Fibroblast of lung (primary cell): ENCODE measurements around the gene GRM8. TPM values are rescaled to one million over a fixed set of nuclear protein-coding genes. Genes with fewer than 3 reads are reported as not detected.

Experiments used
- DNase-seq, 2 donors: peaks; one replicate each; pipeline versions ENCODE4 v3.0.0 to v3.0.0-alpha.2; 2010; ENCODE audit warnings: low read depth in 2 of 2
- H2AFZ ChIP-seq: 2 replicates; pipeline ENCODE4 v1.5.1; 2012; ENCODE audit warnings: low read length, control low read depth, inconsistent platforms
- H3K27ac ChIP-seq: 2 replicates; pipeline ENCODE4 v1.5.1; 2011; ENCODE audit warnings: low read length, control low read depth; ENCODE audit not compliant: insufficient read depth
- H3K27me3 ChIP-seq: 2 replicates; pipeline ENCODE4 v1.5.1; 2011; ENCODE audit warnings: mild to moderate bottlenecking, low read length; ENCODE audit not compliant: control insufficient read depth, insufficient read depth
- H3K36me3 ChIP-seq: 2 replicates; pipeline ENCODE4 v1.5.1; 2011; ENCODE audit warnings: low read length; ENCODE audit not compliant: control insufficient read depth, insufficient read depth
- H3K4me1 ChIP-seq: 2 replicates; pipeline ENCODE4 v1.5.1; 2011; ENCODE audit warnings: low read length; ENCODE audit not compliant: control insufficient read depth, insufficient read depth; ENCODE audit errors: extremely low read depth
- H3K4me2 ChIP-seq: 2 replicates; pipeline ENCODE4 v1.5.1; 2011; ENCODE audit warnings: low read length, control low read depth; ENCODE audit not compliant: insufficient read depth; ENCODE audit errors: extremely low read depth
- H3K4me3 ChIP-seq, 4 experiments: fragments of 200-600 bp in 1 of 4; sonication (generic) in 1 of 4; replicated peaks in 1 of 4; 2 replicates each; pipeline ENCODE4 v1.5.1; 2011 to 2016; ENCODE audit warnings: low read length in 4 of 4, low read depth in 3 of 4, mild to moderate bottlenecking in 3 of 4, control low read depth in 2 of 4, inconsistent platforms in 1 of 4, mixed read lengths in 1 of 4; ENCODE audit not compliant: insufficient read depth in 1 of 4; ENCODE audit errors: control extremely low read depth in 1 of 4
- H3K79me2 ChIP-seq: 2 replicates; pipeline ENCODE4 v1.5.1; 2012; ENCODE audit warnings: mild to moderate bottlenecking, low read length, inconsistent platforms; ENCODE audit not compliant: control insufficient read depth, insufficient read depth
- H3K9ac ChIP-seq: 2 replicates; pipeline ENCODE4 v1.5.1; 2011; ENCODE audit warnings: mild to moderate bottlenecking, low read length, control low read depth; ENCODE audit not compliant: insufficient read depth
- H3K9me3 ChIP-seq: 2 replicates; pipeline ENCODE4 v1.5.1; 2012; ENCODE audit warnings: low read depth, low read length; ENCODE audit not compliant: control insufficient read depth, insufficient read depth
- H4K20me1 ChIP-seq: 2 replicates; pipeline ENCODE4 v1.5.1; 2011; ENCODE audit warnings: low read length; ENCODE audit not compliant: control insufficient read depth, insufficient read depth; ENCODE audit errors: extremely low read depth
- CTCF ChIP-seq, 2 donors: IDR thresholded peaks in 1 of 2; conservative IDR thresholded peaks in 1 of 2; 1 replicate in 1 of 2; 2 replicates in 1 of 2; pipeline ENCODE4 v1.5.1; 2011 to 2012; ENCODE audit warnings: low read length in 2 of 2, control low read depth in 1 of 2, inconsistent platforms in 1 of 2, low read depth in 1 of 2, mild to moderate bottlenecking in 1 of 2
- EZH2 ChIP-seq: IDR thresholded peaks from 2 replicates; pipeline ENCODE4 v1.5.1; 2012; ENCODE audit warnings: low read length, control low read depth, mild to moderate bottlenecking; ENCODE audit errors: missing control alignments
- polyA plus RNA-seq, 2 donors: library from polyadenylated mRNA; depleted of rRNA in 1 of 2; stranded (reverse) in 1 of 2; unstranded in 1 of 2; fragments of >200 nt; gene quantifications; 2 replicates each; pipeline ENCODE4 v1.2.1, GENCODE V29; 2011 to 2012; ENCODE audit warnings: missing spikeins in 1 of 2
- total RNA-seq: library from RNA; depleted of rRNA; stranded (reverse); fragments of >200 nt; gene quantifications from 2 replicates; pipeline ENCODE4 v1.2.1, GENCODE V29; 2014

GRM8 gene
- total and polyA plus RNA-seq, 2 donors (not counting 1 experiment from before 2014, with no cell fraction given): not detected

- Histone ChIP-seq H4K20me1 (no peaks in the 10 kb centered on the region), H3K36me3 (no peaks in the 10 kb centered on the region), H3K4me2 (no peak overlapping the region), H3K9me3 (no peaks in the 10 kb centered on the region), H3K79me2 (no peaks in the 10 kb centered on the region), H3K4me1 (no peaks in the 10 kb centered on the region), H3K27me3 (no peaks in the 10 kb centered on the region), H3K27ac (no peak overlapping the region), H3K4me3 (no peak overlapping the region), H3K9ac (no peak overlapping the region), H2AFZ (no peak overlapping the region)
- no peak for DNase-seq
- no peak for TF ChIP-seq CTCF (conservative IDR thresholded peaks at IDR 0.05 in 1 of 2, IDR thresholded peaks at IDR 0.05 in 1 of 2; ENCODE audit: low read depth in 1 of 2, low read length in 2 of 2)
- no peak for TF ChIP-seq EZH2
Observed at GRCh38 chr7:126972571-126972970, 280.2 kb downstream of the GRM8 start.

GRCh38 chr7:126959649-126960048 lies 293.1 kb downstream of the GRM8 start:
- Histone ChIP-seq H3K4me2 (no peak overlapping the region), H3K36me3 (no peaks in the 10 kb centered on the region), H3K9me3 (no peaks in the 10 kb centered on the region), H3K4me1 (no peaks in the 10 kb centered on the region), H2AFZ (no peak overlapping the region), H3K27ac (no peak overlapping the region), H3K27me3 (no peaks in the 10 kb centered on the region), H3K79me2 (no peaks in the 10 kb centered on the region), H3K9ac (no peak overlapping the region), H3K4me3 (no peak overlapping the region), H4K20me1 (no peaks in the 10 kb centered on the region)
- TF ChIP-seq EZH2 (no peak), CTCF (conservative IDR thresholded peaks at IDR 0.05 in 1 of 2, IDR thresholded peaks at IDR 0.05 in 1 of 2; ENCODE audit: low read depth in 1 of 2, low read length in 2 of 2) (no peak)
- DNase-seq: no peak

GRCh38 chr7:126958367-126958766 lies 294.4 kb downstream of the GRM8 start:
- H4K20me1 ChIP-seq: no peaks in the 10 kb centered on the region

More at GRCh38 chr7:126958367-126958766, 294.4 kb downstream of the GRM8 start:
- Histone ChIP-seq H3K4me3 (no peak overlapping the region), H3K27me3 (no peaks in the 10 kb centered on the region), H3K4me2 (no peak overlapping the region), H2AFZ (no peak overlapping the region), H3K36me3 (no peaks in the 10 kb centered on the region), H3K9me3 (no peaks in the 10 kb centered on the region), H3K79me2 (no peaks in the 10 kb centered on the region), H3K27ac (no peak overlapping the region), H3K4me1 (no peaks in the 10 kb centered on the region), H3K9ac (no peak overlapping the region)
- TF ChIP-seq CTCF (conservative IDR thresholded peaks at IDR 0.05 in 1 of 2, IDR thresholded peaks at IDR 0.05 in 1 of 2; ENCODE audit: low read depth in 1 of 2, low read length in 2 of 2): no peak
- TF ChIP-seq EZH2: no peak
- DNase-seq: no peak
